ENCODE data around the gene CASP3.

DNA sequence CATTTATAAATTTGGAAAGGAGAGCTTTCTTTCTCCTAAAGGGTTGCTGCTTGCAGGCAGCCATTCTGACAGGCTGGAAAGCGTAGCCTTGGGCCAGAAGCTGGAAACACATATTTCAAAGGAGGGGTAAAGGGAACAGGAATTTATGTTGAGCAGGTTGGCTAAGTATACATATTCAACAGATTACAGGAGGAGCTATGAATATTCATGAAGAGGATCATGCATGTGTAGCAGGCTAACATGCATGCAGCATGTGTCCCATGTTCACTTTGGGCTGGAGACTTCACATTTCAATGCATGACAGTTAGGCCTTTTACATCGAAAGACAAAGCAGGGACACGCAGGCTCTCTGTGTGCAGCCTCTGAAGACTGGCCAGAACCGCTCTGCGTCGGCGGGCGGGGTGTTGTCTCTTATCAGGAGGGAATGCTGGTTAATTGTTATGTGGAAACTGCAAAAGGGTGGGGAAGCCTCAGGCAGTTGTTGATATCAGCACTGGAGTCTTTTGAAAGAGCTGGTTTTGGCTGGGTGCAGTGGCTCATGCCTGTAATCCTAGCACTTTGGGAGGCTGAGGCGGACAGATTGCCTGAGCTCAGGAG, 31.5 kb downstream of the CASP3 start:
- TF ChIP-seq, protein P1, sequence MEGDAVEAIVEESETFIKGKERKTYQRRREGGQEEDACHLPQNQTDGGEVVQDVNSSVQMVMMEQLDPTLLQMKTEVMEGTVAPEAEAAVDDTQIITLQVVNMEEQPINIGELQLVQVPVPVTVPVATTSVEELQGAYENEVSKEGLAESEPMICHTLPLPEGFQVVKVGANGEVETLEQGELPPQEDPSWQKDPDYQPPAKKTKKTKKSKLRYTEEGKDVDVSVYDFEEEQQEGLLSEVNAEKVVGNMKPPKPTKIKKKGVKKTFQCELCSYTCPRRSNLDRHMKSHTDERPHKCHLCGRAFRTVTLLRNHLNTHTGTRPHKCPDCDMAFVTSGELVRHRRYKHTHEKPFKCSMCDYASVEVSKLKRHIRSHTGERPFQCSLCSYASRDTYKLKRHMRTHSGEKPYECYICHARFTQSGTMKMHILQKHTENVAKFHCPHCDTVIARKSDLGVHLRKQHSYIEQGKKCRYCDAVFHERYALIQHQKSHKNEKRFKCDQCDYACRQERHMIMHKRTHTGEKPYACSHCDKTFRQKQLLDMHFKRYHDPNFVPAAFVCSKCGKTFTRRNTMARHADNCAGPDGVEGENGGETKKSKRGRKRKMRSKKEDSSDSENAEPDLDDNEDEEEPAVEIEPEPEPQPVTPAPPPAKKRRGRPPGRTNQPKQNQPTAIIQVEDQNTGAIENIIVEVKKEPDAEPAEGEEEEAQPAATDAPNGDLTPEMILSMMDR (conservative IDR thresholded peaks at IDR 0.05 in 1 of 2, IDR thresholded peaks at IDR 0.05 in 1 of 2; ENCODE audit: extremely low read depth in 1 of 2, insufficient read depth in 1 of 2, low read depth in 1 of 2, low read length in 2 of 2) = no peak
- no peak for TF ChIP-seq EZH2 (IDR thresholded peaks at IDR 0.05; ENCODE audit: borderline replicate concordance, low read length)
